Naive thymus-derived CD4-positive, alpha-beta T cell (primary cell): Measurements from ENCODE around the gene DHX57. TPM values are rescaled to one million over a fixed set of nuclear protein-coding genes. Genes with fewer than 3 reads are reported as not detected.
A peak's percentile ranks its signal among the peaks of the same experiment; 100 is the strongest.
"Not testable (repeated sequence)": the region's sequence is repeated elsewhere in the genome, so short reads cannot be mapped to it uniquely, and the experiment has no call there.

Experiments
- ATAC-seq: fragments of 150-1000 bp; cut with Tn5 transposase; 2 replicates; pipeline ENCODE4 v1.10.0; 2021; ENCODE audit warnings: mild to moderate bottlenecking, moderate library complexity
- CTCF ChIA-PET: fragments of 350-600 bp; sonication (Branson Sonifier 250); formaldehyde crosslinking; loops from one replicate; lab custom pipeline; 2021; ENCODE audit warnings: antibody characterized with exemption; lab: Charles Lee
- POLR2A ChIA-PET: fragments of 350-600 bp; sonication (Branson Sonifier 250); formaldehyde crosslinking; loops from one replicate; lab custom pipeline; 2021; ENCODE audit warnings: antibody characterized with exemption, inconsistent platforms; lab: Charles Lee
- DNase-seq, 9 donors: peaks; one replicate each; pipeline versions ENCODE4 v3.0.0 to v3.0.0-alpha.2; 2020 to 2022; ENCODE audit warnings: mixed read lengths in 1 of 9
- H3K27ac ChIP-seq: one replicate; pipeline ENCODE4 v1.7.0; 2013; ENCODE audit warnings: mild to moderate bottlenecking, low read depth, low read length, moderate library complexity
- H3K27me3 ChIP-seq, 2 donors: one replicate each; pipeline ENCODE4 v1.7.0; 2013; ENCODE audit warnings: low read length in 2 of 2, mild to moderate bottlenecking in 2 of 2, moderate library complexity in 2 of 2; ENCODE audit not compliant: control insufficient read depth in 2 of 2, insufficient read depth in 2 of 2
- H3K36me3 ChIP-seq, 3 experiments: 1 replicate in 2 of 3; 2 replicates in 1 of 3; pipeline ENCODE4 v1.7.0; 2013; ENCODE audit warnings: low read length in 3 of 3, mild to moderate bottlenecking in 3 of 3, moderate library complexity in 1 of 3; ENCODE audit not compliant: insufficient read depth in 3 of 3, control insufficient read depth in 2 of 3
- H3K4me1 ChIP-seq, 2 donors: one replicate each; pipeline ENCODE4 v1.7.0; 2013; ENCODE audit warnings: low read length in 2 of 2, mild to moderate bottlenecking in 2 of 2, moderate library complexity in 1 of 2; ENCODE audit not compliant: control insufficient read depth in 2 of 2, insufficient read depth in 2 of 2
- H3K4me3 ChIP-seq: 2 replicates; pipeline ENCODE4 v1.7.0; 2013; ENCODE audit warnings: mild to moderate bottlenecking, low read length
- H3K9me3 ChIP-seq, 3 experiments: 1 replicate in 2 of 3; 2 replicates in 1 of 3; pipeline ENCODE4 v1.7.0; 2013; ENCODE audit warnings: low read length in 3 of 3; ENCODE audit not compliant: control insufficient read depth in 2 of 3
- H3K27ac Mint-ChIP-seq, 9 donors: one replicate each; pipeline ENCODE4 v1.8.0; 2020 to 2022; ENCODE audit warnings: mixed read lengths in 9 of 9, mild to moderate bottlenecking in 8 of 9, moderate library complexity in 5 of 9, inconsistent platforms in 2 of 9
- H3K27me3 Mint-ChIP-seq, 5 donors: one replicate each; pipeline ENCODE4 v1.8.0; 2021 to 2022; ENCODE audit warnings: mixed read lengths in 5 of 5, mild to moderate bottlenecking in 1 of 5
- H3K36me3 Mint-ChIP-seq, 5 donors: one replicate each; pipeline ENCODE4 v1.8.0; 2020 to 2022; ENCODE audit warnings: mixed read lengths in 5 of 5, mild to moderate bottlenecking in 3 of 5, inconsistent platforms in 1 of 5
- H3K4me1 Mint-ChIP-seq, 7 donors: one replicate each; pipeline ENCODE4 v1.8.0; 2020 to 2022; ENCODE audit warnings: mixed read lengths in 7 of 7, mild to moderate bottlenecking in 3 of 7, inconsistent platforms in 1 of 7
- H3K4me3 Mint-ChIP-seq, 10 donors: one replicate each; pipeline ENCODE4 v1.8.0; 2020 to 2022; ENCODE audit warnings: mild to moderate bottlenecking in 10 of 10, mixed read lengths in 10 of 10, moderate library complexity in 6 of 10, inconsistent platforms in 2 of 10
- H3K9me3 Mint-ChIP-seq, 11 donors: one replicate each; pipeline ENCODE4 v1.8.0; 2020 to 2022; ENCODE audit warnings: mixed read lengths in 11 of 11, mild to moderate bottlenecking in 4 of 11, inconsistent platforms in 1 of 11, moderate library complexity in 1 of 11
- intact Hi-C, 2 donors: fragments of 100-400 bp; cut with micrococcal nuclease; formaldehyde crosslinking; loops; one replicate each; pipeline ENCODE4 v1.15.1; 2023
- polyA plus RNA-seq, 2 donors: library from polyadenylated mRNA; unstranded; fragments of 300-500 nt; fragmentation: Illumina TruSeq; gene quantifications; one replicate each; pipeline ENCODE4 v1.2.3, GENCODE V29; 2021
- total RNA-seq, 6 experiments: library from RNA in 5 of 6; stranded (reverse) in 5 of 6; gene quantifications; 1 replicate in 5 of 6; 2 replicates in 1 of 6; pipeline ENCODE4 v1.2.3 and lab custom pipeline; 2021 to 2026

Gene DHX57
- total and polyA plus RNA-seq, 7 experiments from 2014 or later, result 8.8 to 19.8 (median 17.9) TPM

GRCh38 chr2:38795016-38795415 lies 80.7 kb downstream of the DHX57 start:
- ATAC-seq, H3K27ac Mint-ChIP-seq, H3K27ac ChIP-seq, H3K4me3 ChIP-seq, H3K4me1 Mint-ChIP-seq, H3K27me3 Mint-ChIP-seq, DNase-seq, CTCF ChIA-PET, POLR2A ChIA-PET, H3K9me3 Mint-ChIP-seq, H3K9me3 ChIP-seq, intact Hi-C loops, H3K4me3 Mint-ChIP-seq, H3K27me3 ChIP-seq, H3K4me1 ChIP-seq: not testable (repeated sequence)
- H3K36me3 Mint-ChIP-seq, result peaks cover 0 to 20% (median 4%) of the 10 kb centered on the region in 5 donors
- H3K36me3 ChIP-seq, result peaks cover 0 to 15% (median 0%) of the 10 kb centered on the region in 3 experiments

- no peak for ATAC-seq
- H3K4me3 ChIP-seq, result no peak overlapping the region
- no peaks in the 10 kb centered on the region for H3K4me1 Mint-ChIP-seq
- no peak for DNase-seq
- no peak overlapping the region for H3K27ac Mint-ChIP-seq
- H3K36me3 Mint-ChIP-seq, result peaks cover 0 to 20% (median 4%) of the 10 kb centered on the region in 5 donors
- H3K27me3 ChIP-seq, result no peaks in the 10 kb centered on the region
- no peaks in the 10 kb centered on the region for H3K4me1 ChIP-seq
- no peaks in the 10 kb centered on the region for H3K27me3 Mint-ChIP-seq
- ChIA-PET POLR2A (no interaction called here), CTCF (no interaction called here)
- H3K27ac ChIP-seq, result no peak overlapping the region
- H3K9me3 Mint-ChIP-seq, result no peaks in the 10 kb centered on the region
- no peaks in the 10 kb centered on the region for H3K9me3 ChIP-seq
- H3K36me3 ChIP-seq, result peaks cover 0 to 15% (median 0%) of the 10 kb centered on the region in 3 experiments
- H3K4me3 Mint-ChIP-seq, result no peak overlapping the region
- intact Hi-C loops, result no loop called here
Observed at GRCh38 chr2:38794235-38794946, 81.3 kb downstream of the DHX57 start.

GRCh38 chr2:38793511-38793910 lies 82.2 kb downstream of the DHX57 start:
- H3K4me3 ChIP-seq, result no peak overlapping the region

GRCh38 chr2:38792751-38793150 lies 83.0 kb downstream of the DHX57 start:
- no peak for ATAC-seq
- Histone ChIP-seq H3K4me1 (no peaks in the 10 kb centered on the region), H3K27ac (no peak overlapping the region), H3K36me3 (peaks cover 0 to 9% (median 0%) of the 10 kb centered on the region in 3 experiments), H3K27me3 (no peaks in the 10 kb centered on the region), H3K9me3 (no peaks in the 10 kb centered on the region), H3K4me3 (no peak overlapping the region)
- intact Hi-C loops, result no loop called here
- no peaks in the 10 kb centered on the region for H3K9me3 Mint-ChIP-seq
- H3K27ac Mint-ChIP-seq, result no peak overlapping the region
- no peak for DNase-seq
- POLR2A ChIA-PET, result interaction anchor here (0.6 kb wide), 1 partner anchor 13 kb away, joined by 3 read pairs; no protein-coding TSS in a partner anchor
- H3K36me3 Mint-ChIP-seq, result peaks cover 0 to 6% (median 4%) of the 10 kb centered on the region in 5 donors
- no peaks in the 10 kb centered on the region for H3K4me1 Mint-ChIP-seq
- CTCF ChIA-PET, result no interaction called here
- H3K27me3 Mint-ChIP-seq, result no peaks in the 10 kb centered on the region
- no peak overlapping the region for H3K4me3 Mint-ChIP-seq

More at GRCh38 chr2:38793511-38793910, 82.2 kb downstream of the DHX57 start:
- H3K9me3 ChIP-seq, result no peaks in the 10 kb centered on the region
- CTCF ChIA-PET, result no interaction called here
- POLR2A ChIA-PET, result no interaction called here
- ATAC-seq (no peak), DNase-seq (no peak)
- Mint-ChIP-seq H3K36me3 (peaks cover 0 to 12% (median 4%) of the 10 kb centered on the region in 5 donors), H3K9me3 (no peaks in the 10 kb centered on the region), H3K4me3 (no peak overlapping the region), H3K4me1 (no peaks in the 10 kb centered on the region), H3K27ac (no peak overlapping the region), H3K27me3 (no peaks in the 10 kb centered on the region)
- no peaks in the 10 kb centered on the region for H3K27me3 ChIP-seq
- peaks cover 0 to 15% (median 0%) of the 10 kb centered on the region in 3 experiments for H3K36me3 ChIP-seq
- intact Hi-C loops, result no loop called here
- no peak overlapping the region for H3K27ac ChIP-seq
- no peaks in the 10 kb centered on the region for H3K4me1 ChIP-seq

- ATAC-seq, H3K27me3 Mint-ChIP-seq, intact Hi-C loops, H3K9me3 Mint-ChIP-seq, H3K36me3 Mint-ChIP-seq, H3K9me3 ChIP-seq, H3K27me3 ChIP-seq, H3K36me3 ChIP-seq, H3K4me3 ChIP-seq, DNase-seq, H3K27ac Mint-ChIP-seq, H3K4me3 Mint-ChIP-seq, CTCF ChIA-PET, H3K27ac ChIP-seq, H3K4me1 ChIP-seq, H3K4me1 Mint-ChIP-seq: not testable (repeated sequence)
- POLR2A ChIA-PET, result interaction anchor here (0.6 kb wide), 1 partner anchor 12 kb away, joined by 3 read pairs; no protein-coding TSS in a partner anchor
Observed at GRCh38 chr2:38792321-38792720, 83.4 kb downstream of the DHX57 start.

GRCh38 chr2:38791744-38792143 lies 84.0 kb downstream of the DHX57 start:
- no peak for ATAC-seq
- intact Hi-C loops, result no loop called here
- CTCF ChIA-PET, result no interaction called here

GRCh38 chr2:38789691-38790090 lies 86.0 kb downstream of the DHX57 start:
- H3K9me3 Mint-ChIP-seq, result no peaks in the 10 kb centered on the region

More at GRCh38 chr2:38791744-38792143, 84.0 kb downstream of the DHX57 start:
- DNase-seq, result no peak
- H3K9me3 ChIP-seq, result no peaks in the 10 kb centered on the region
- no peak overlapping the region for H3K27ac Mint-ChIP-seq
- H3K36me3 Mint-ChIP-seq, result no peaks in the 10 kb centered on the region
- no peak overlapping the region for H3K27ac ChIP-seq
- H3K4me1 Mint-ChIP-seq, result no peaks in the 10 kb centered on the region
- no peaks in the 10 kb centered on the region for H3K36me3 ChIP-seq
- no peaks in the 10 kb centered on the region for H3K27me3 ChIP-seq
- no peaks in the 10 kb centered on the region for H3K4me1 ChIP-seq
- POLR2A ChIA-PET, result no interaction called here
- no peak overlapping the region for H3K4me3 ChIP-seq
- no peaks in the 10 kb centered on the region for H3K27me3 Mint-ChIP-seq
- H3K9me3 Mint-ChIP-seq, result no peaks in the 10 kb centered on the region
- no peak overlapping the region for H3K4me3 Mint-ChIP-seq

More at GRCh38 chr2:38789691-38790090, 86.0 kb downstream of the DHX57 start:
- no peak overlapping the region for H3K27ac ChIP-seq
- no peak for DNase-seq
- H3K27me3 ChIP-seq, result no peaks in the 10 kb centered on the region
- Mint-ChIP-seq H3K27ac (peak overlapping the region in 1 of 9 donors; percentile 74), H3K27me3 (no peaks in the 10 kb centered on the region), H3K36me3 (no peaks in the 10 kb centered on the region), H3K4me1 (no peaks in the 10 kb centered on the region), H3K4me3 (no peak overlapping the region)
- ATAC-seq, result no peak
- no peaks in the 10 kb centered on the region for H3K9me3 ChIP-seq
- H3K36me3 ChIP-seq, result no peaks in the 10 kb centered on the region
- ChIA-PET POLR2A (no interaction called here), CTCF (no interaction called here)
- no peaks in the 10 kb centered on the region for H3K4me1 ChIP-seq
- no peak overlapping the region for H3K4me3 ChIP-seq
- intact Hi-C loops, result no loop called here
